Measurements from ENCODE around the gene SHC4. TPM values are rescaled to one million over a fixed set of nuclear protein-coding genes. Genes with fewer than 3 reads are reported as not detected.

SHC4 gene
- polyA plus RNA-seq (2013, experiment 1 of 2; ENCODE audit: insufficient read length) = 17.5 TPM
- polyA plus RNA-seq (2013, experiment 2 of 2; ENCODE audit: insufficient read length) = 37.5 TPM

- peak; percentile 90 for DNase-seq
Observed at GRCh38 chr15:48963524-48964113, at the start of gene SHC4. TSS of gene SHC4 (minus strand) at chr15:48963919. CDS start at chr15:48963015, 904 bp downstream.

- no peak for DNase-seq
Observed at GRCh38 chr15:48999314-48999713, 35.6 kb upstream of the SHC4 start.

GRCh38 chr15:48996276-48996675 lies 32.6 kb upstream of the SHC4 start:
- peak; percentile 78 for DNase-seq

- peak; percentile 58 for DNase-seq
Observed at GRCh38 chr15:48993380-48993779, 29.7 kb upstream of the SHC4 start.

- DNase-seq = no peak
Observed at GRCh38 chr15:48992545-48992944, 28.8 kb upstream of the SHC4 start.

- DNase-seq = no peak
Observed at GRCh38 chr15:48992096-48992495, 28.4 kb upstream of the SHC4 start.

- DNase-seq = peak; percentile 87
Observed at GRCh38 chr15:48989170-48989569, 25.5 kb upstream of the SHC4 start.

GRCh38 chr15:48987142-48987541 lies 23.4 kb upstream of the SHC4 start:
- no peak for DNase-seq

GRCh38 chr15:48986240-48986639 lies 22.5 kb upstream of the SHC4 start:
- DNase-seq = no peak

GRCh38 chr15:48985516-48985915 lies 21.8 kb upstream of the SHC4 start:
- DNase-seq = no peak

- peak; percentile 47 for DNase-seq
Observed at GRCh38 chr15:48984811-48985352, 21.2 kb upstream of the SHC4 start.

GRCh38 chr15:48984021-48984710 lies 20.4 kb upstream of the SHC4 start:
- no peak for DNase-seq

GRCh38 chr15:48983300-48983699 lies 19.6 kb upstream of the SHC4 start:
- DNase-seq = no peak

- no peak for DNase-seq
Observed at GRCh38 chr15:48981941-48982340, 18.2 kb upstream of the SHC4 start.

GRCh38 chr15:48978638-48979037 lies 14.9 kb upstream of the SHC4 start:
- DNase-seq = no peak

GRCh38 chr15:48976444-48977088 lies 12.8 kb upstream of the SHC4 start:
- DNase-seq = no peak

- peak; percentile 83 for DNase-seq
Observed at GRCh38 chr15:48975472-48976419, 12.0 kb upstream of the SHC4 start.

- DNase-seq = no peak
Observed at GRCh38 chr15:48974882-48975281, 11.2 kb upstream of the SHC4 start.

- no peak for DNase-seq
Observed at GRCh38 chr15:48972750-48973503, 9.2 kb upstream of the SHC4 start.

GRCh38 chr15:48970926-48971325 lies 7.2 kb upstream of the SHC4 start:
- peak; percentile 67 for DNase-seq

GRCh38 chr15:48968066-48968465 lies 4.3 kb upstream of the SHC4 start:
- DNase-seq = no peak

- peak; percentile 71 for DNase-seq
Observed at GRCh38 chr15:48967336-48967735, 3.6 kb upstream of the SHC4 start.
